Thyroid gland (tissue), 4 donors: ENCODE results near the gene LIMS2. TPM values are rescaled to one million over a fixed set of nuclear protein-coding genes. Genes with fewer than 3 reads are reported as not detected.

Source experiments
- DNase-seq, 2 donors: peaks; one replicate each; pipeline ENCODE4 v3.0.0-alpha.2; 2019
- H3K27ac ChIP-seq, 3 donors: fragments of 200-600 bp; sonication (generic); 1 replicate in 2 of 3; 2 replicates in 1 of 3; pipeline ENCODE4 v1.5.1; 2016 to 2019; ENCODE audit warnings: mild to moderate bottlenecking in 1 of 3, moderate library complexity in 1 of 3
- H3K27me3 ChIP-seq: fragments of 200-600 bp; sonication (generic); one replicate; pipeline ENCODE4 v1.5.1; 2019
- H3K36me3 ChIP-seq, 2 donors: fragments of 200-600 bp; sonication (generic); one replicate each; pipeline ENCODE4 v1.5.1; 2016 to 2019
- H3K4me1 ChIP-seq, 2 donors: fragments of 200-600 bp; sonication (generic); one replicate each; pipeline ENCODE4 v1.5.1; 2017 to 2019
- H3K4me3 ChIP-seq, 3 donors: fragments of 200-600 bp; sonication (generic); replicated peaks in 1 of 3; 1 replicate in 2 of 3; 2 replicates in 1 of 3; pipeline ENCODE4 v1.5.1; 2016; ENCODE audit warnings: mild to moderate bottlenecking in 1 of 3
- H3K9me3 ChIP-seq: fragments of 200-600 bp; sonication (generic); one replicate; pipeline ENCODE4 v1.5.1; 2017
- CTCF ChIP-seq, 6 experiments: fragments of 200-600 bp in 3 of 6; fragments of 450-650 bp in 3 of 6; sonication (generic) in 3 of 6; IDR thresholded peaks; one replicate each; pipeline ENCODE4 v1.5.1; 2016 to 2019; ENCODE audit warnings: antibody characterized with exemption in 6 of 6, mild to moderate bottlenecking in 2 of 6, inconsistent platforms in 1 of 6, moderate library complexity in 1 of 6
- POLR2A ChIP-seq, 2 donors: fragments of 450-650 bp; IDR thresholded peaks; one replicate each; pipeline ENCODE4 v1.6.1; 2017; ENCODE audit warnings: antibody characterized with exemption in 2 of 2, mild to moderate bottlenecking in 2 of 2, moderate library complexity in 1 of 2
- WGBS, 2 donors: methylation state at CpG; one replicate each; pipeline ENCODE4 v1.1.5; 2017; 5-methylcytosine and 5-hydroxymethylcytosine counted together
- intact Hi-C: fragments of 100-400 bp; cut with DNase I; formaldehyde crosslinking; loops from one replicate; pipeline ENCODE4 v1.15.1; 2023
- total RNA-seq, 4 donors: library from RNA; depleted of rRNA; stranded (reverse); fragments of >200 nt; gene quantifications; one replicate each; pipeline ENCODE4 v1.2.3, GENCODE V29; 2016

The LIMS2 gene
- total RNA-seq, 4 donors from 2014 or later, result 9.1 to 27.8 (median 14.2) TPM

GRCh38 chr2:127641846-127642507 is 33.4 kb downstream of the LIMS2 start:
- Histone ChIP-seq H3K36me3 (no peaks in the 10 kb centered on the region), H3K9me3 (no peaks in the 10 kb centered on the region), H3K27me3 (no peaks in the 10 kb centered on the region), H3K4me3 (no peak overlapping the region), H3K4me1 (peaks cover 5 to 23% of the 10 kb centered on the region in 2 donors), H3K27ac (no peak overlapping the region)
- WGBS, 2 donors, result 71% methylated on average over 13 to 15 of the region's 25 CpGs
- no peak for TF ChIP-seq CTCF (IDR thresholded peaks at IDR 0.05)
- no peak for TF ChIP-seq POLR2A (IDR thresholded peaks at IDR 0.05)
- intact Hi-C loops, result no loop called here
- no peak for DNase-seq

GRCh38 chr2:127641133-127641532 is 34.2 kb downstream of the LIMS2 start:
- Histone ChIP-seq H3K27ac (no peak overlapping the region), H3K36me3 (no peaks in the 10 kb centered on the region), H3K9me3 (no peaks in the 10 kb centered on the region), H3K4me3 (no peak overlapping the region), H3K4me1 (peaks cover 5 to 16% of the 10 kb centered on the region in 2 donors), H3K27me3 (no peaks in the 10 kb centered on the region)
- intact Hi-C loops, result no loop called here
- no peak for TF ChIP-seq CTCF (IDR thresholded peaks at IDR 0.05)
- TF ChIP-seq POLR2A (IDR thresholded peaks at IDR 0.05), result no peak
- DNase-seq, result no peak
- WGBS, 2 donors, result 96% methylated on average over 4 of the region's 6 CpGs; no CpG with 5 or more reads in 1 of the 2 donors

- H3K27ac ChIP-seq, result no peak overlapping the region
- H3K27me3 ChIP-seq, result no peaks in the 10 kb centered on the region
- no peaks in the 10 kb centered on the region for H3K9me3 ChIP-seq
- H3K4me1 ChIP-seq, result peaks cover 5 to 16% of the 10 kb centered on the region in 2 donors
- no peak overlapping the region for H3K4me3 ChIP-seq
- no peak for DNase-seq
- WGBS, 2 donors, result 85 to 99% methylated on average over 11 to 14 of the region's 25 CpGs
- no peaks in the 10 kb centered on the region for H3K36me3 ChIP-seq
- intact Hi-C loops, result no loop called here
- TF ChIP-seq CTCF (IDR thresholded peaks at IDR 0.05) (no peak), POLR2A (IDR thresholded peaks at IDR 0.05) (no peak)
Measured at GRCh38 chr2:127640082-127641072, 35.0 kb downstream of the LIMS2 start.

- no peak for TF ChIP-seq CTCF (IDR thresholded peaks at IDR 0.05)
- TF ChIP-seq POLR2A (IDR thresholded peaks at IDR 0.05), result no peak
- Histone ChIP-seq H3K4me3 (no peak overlapping the region), H3K27ac (no peak overlapping the region), H3K4me1 (peaks cover 5 to 22% of the 10 kb centered on the region in 2 donors), H3K9me3 (no peaks in the 10 kb centered on the region), H3K27me3 (no peaks in the 10 kb centered on the region), H3K36me3 (no peaks in the 10 kb centered on the region)
- 92% methylated on average over 13 of the region's 13 CpGs for WGBS, 2 donors
- DNase-seq, result no peak
- intact Hi-C loops, result no loop called here
Measured at GRCh38 chr2:127639111-127639474, 36.2 kb downstream of the LIMS2 start.
